ENCODE results near the gene MCOLN2. TPM values are rescaled to one million over a fixed set of nuclear protein-coding genes. Genes with fewer than 3 reads are reported as not detected.

Gene MCOLN2
- polyA plus RNA-seq, 1 donor from 2014 or later = not detected

GRCh38 chr1:84896279-84896678, 100.6 kb downstream of the MCOLN2 start:
- H3K4me2 ChIP-seq (ENCODE audit: low read length) = no peak overlapping the region
- no peaks in the 10 kb centered on the region for H3K9me3 ChIP-seq (ENCODE audit: low read length)
- no peak for TF ChIP-seq POLR2AphosphoS5 (IDR thresholded peaks at IDR 0.05)
- no peak for TF ChIP-seq EZH2 (IDR thresholded peaks at IDR 0.05; ENCODE audit: borderline replicate concordance, insufficient read depth, low read length, poor library complexity, severe bottlenecking)
- TF ChIP-seq EP300 (conservative IDR thresholded peaks at IDR 0.05; ENCODE audit: poor library complexity, severe bottlenecking) = no peak
- TF ChIP-seq SMC3 (conservative IDR thresholded peaks at IDR 0.05; ENCODE audit: poor library complexity) = no peak
- no peak for TF ChIP-seq REST (IDR thresholded peaks at IDR 0.05; ENCODE audit: borderline replicate concordance)
- no peak for TF ChIP-seq MXI1 (conservative IDR thresholded peaks at IDR 0.05; ENCODE audit: poor library complexity, severe bottlenecking)
- TF ChIP-seq CTCF (IDR thresholded peaks at IDR 0.05; ENCODE audit: poor library complexity, severe bottlenecking) = no peak
- TF ChIP-seq RAD21 (conservative IDR thresholded peaks at IDR 0.05) = no peak
- TF ChIP-seq TAF1 (IDR thresholded peaks at IDR 0.05; ENCODE audit: low read depth) = no peak
- no peak overlapping the region for H3K4me3 ChIP-seq (ENCODE audit: low read length)
- H3K27ac ChIP-seq (ENCODE audit: low read length) = no peak overlapping the region
- H3K36me3 ChIP-seq (ENCODE audit: insufficient read depth, low read length) = no peaks in the 10 kb centered on the region
- peaks cover 42% of the 10 kb centered on the region for H3K27me3 ChIP-seq (ENCODE audit: insufficient read depth, low read depth, low read length)
- no peaks in the 10 kb centered on the region for H3K9me2 ChIP-seq (ENCODE audit: insufficient read depth, low read length)
- no peaks in the 10 kb centered on the region for H3F3A ChIP-seq (ENCODE audit: insufficient read depth, low read length, poor library complexity, severe bottlenecking)
- H3K79me2 ChIP-seq (replicated peaks; ENCODE audit: insufficient read depth, low read length) = no peaks in the 10 kb centered on the region
- H4K20me1 ChIP-seq (ENCODE audit: insufficient read depth) = no peaks in the 10 kb centered on the region
- H2AFZ ChIP-seq (ENCODE audit: low read depth, low read length) = no peak overlapping the region
- no peak overlapping the region for H3K9ac ChIP-seq (ENCODE audit: low read length)

DNA sequence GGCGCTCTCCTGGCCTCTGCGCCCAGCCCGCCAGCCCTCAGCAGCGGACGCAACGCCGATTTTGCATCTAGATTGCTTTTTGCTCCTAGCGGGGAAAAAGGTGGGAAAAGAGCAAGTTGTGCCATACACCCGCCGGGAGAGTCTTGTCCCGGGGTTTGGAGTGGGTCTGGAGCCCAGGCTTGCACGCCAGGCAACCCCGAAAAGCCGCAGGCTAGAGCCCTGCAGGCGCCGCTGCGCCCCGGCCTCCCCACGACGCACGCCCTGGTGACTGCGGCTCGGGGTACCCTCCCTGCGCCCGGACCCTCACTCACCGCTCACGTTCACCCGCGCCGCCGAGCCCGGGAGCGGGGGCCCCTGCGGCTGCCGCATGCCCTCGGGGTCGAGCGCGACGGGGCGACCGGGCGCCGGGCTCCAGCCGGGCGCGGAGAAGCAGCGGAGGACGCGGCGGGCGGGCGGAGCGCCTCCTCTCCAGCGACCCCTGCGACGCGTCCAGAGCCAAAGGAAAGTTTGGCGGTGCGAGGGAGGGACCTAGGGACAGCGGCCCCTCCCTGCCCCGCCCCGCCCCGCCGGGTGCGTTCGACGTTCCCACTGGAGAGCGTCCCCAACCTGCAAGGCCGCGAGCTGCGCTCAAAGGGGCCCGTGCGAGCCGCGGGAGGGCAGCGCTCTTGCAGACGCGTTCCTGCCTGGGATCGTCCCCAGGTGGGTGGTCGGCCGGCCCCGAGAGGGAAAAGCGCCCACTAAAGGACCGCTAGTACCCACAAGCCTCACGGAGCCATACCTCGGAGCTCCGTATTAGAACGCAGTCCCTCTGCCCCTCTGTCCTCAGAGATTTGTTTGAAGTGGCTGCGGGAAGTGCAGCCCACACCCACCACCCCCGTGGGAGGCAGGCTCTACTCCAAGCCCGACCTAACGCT, 104.0 kb downstream of the MCOLN2 start, which contains the start of gene LPAR3:
TSS of gene LPAR3 (minus strand) at position 502 of the 914 bp plus-strand sequence. CDS start 27,086 bp downstream, outside the sequence.
- Histone ChIP-seq H3K9me3 (ENCODE audit: low read length) (no peaks in the 10 kb centered on the region), H3K4me3 (ENCODE audit: low read length) (peak within 1 kb of the TSS; percentile 68), H3K79me2 (replicated peaks; ENCODE audit: insufficient read depth, low read length) (no peaks in the 10 kb centered on the region), H4K20me1 (ENCODE audit: insufficient read depth) (no peaks in the 10 kb centered on the region), H2AFZ (ENCODE audit: low read depth, low read length) (no peak within 1 kb of the TSS), H3K9me2 (ENCODE audit: insufficient read depth, low read length) (no peaks in the 10 kb centered on the region), H3K4me2 (ENCODE audit: low read length) (peak within 1 kb of the TSS; percentile 80), H3K27me3 (ENCODE audit: insufficient read depth, low read depth, low read length) (peaks cover 48% of the 10 kb centered on the region), H3K36me3 (ENCODE audit: insufficient read depth, low read length) (no peaks in the 10 kb centered on the region), H3F3A (ENCODE audit: insufficient read depth, low read length, poor library complexity, severe bottlenecking) (no peaks in the 10 kb centered on the region), H3K27ac (ENCODE audit: low read length) (no peak within 1 kb of the TSS), H3K9ac (ENCODE audit: low read length) (peak within 1 kb of the TSS; percentile 23)
- TF ChIP-seq EP300 (conservative IDR thresholded peaks at IDR 0.05; ENCODE audit: poor library complexity, severe bottlenecking) (peak; percentile 18), EZH2 (IDR thresholded peaks at IDR 0.05; ENCODE audit: borderline replicate concordance, insufficient read depth, low read length, poor library complexity, severe bottlenecking) (peak; percentile 35), REST (IDR thresholded peaks at IDR 0.05; ENCODE audit: borderline replicate concordance) (no peak), TAF1 (IDR thresholded peaks at IDR 0.05; ENCODE audit: low read depth) (no peak)
